Measurements from ENCODE around the gene GALNTL6. TPM values are rescaled to one million over a fixed set of nuclear protein-coding genes. Genes with fewer than 3 reads are reported as not detected.

GALNTL6 gene
- total RNA-seq, 1 experiment from 2014 or later: not detected

GRCh38 chr4:173046144-173046543 lies 1232.9 kb downstream of the GALNTL6 start:
- BruUV-seq (replicated peaks): no TSS peak
- POLR2A ChIA-PET (ENCODE audit: unreplicated experiment): no interaction called here
- intact Hi-C loops (cut with micrococcal nuclease; ENCODE audit: unreplicated experiment): no loop called here

GRCh38 chr4:173046818-173047217 lies 1233.6 kb downstream of the GALNTL6 start:
- H3K4me3 ChIP-seq: no peak overlapping the region
- ChIA-PET CTCF (no interaction called here), POLR2A (ENCODE audit: unreplicated experiment) (no interaction called here)
- no peaks in the 10 kb centered on the region for H3K79me2 ChIP-seq (ENCODE audit: low read depth)
- no peaks in the 10 kb centered on the region for H3K9me2 ChIP-seq (ENCODE audit: insufficient read depth)
- H3K4me2 ChIP-seq: no peak overlapping the region
- DNase-seq: no peak
- H3K36me3 ChIP-seq (ENCODE audit: low read depth): no peaks in the 10 kb centered on the region
- intact Hi-C loops (cut with micrococcal nuclease; ENCODE audit: unreplicated experiment): no loop called here
- no peaks in the 10 kb centered on the region for H3K27me3 ChIP-seq (ENCODE audit: insufficient read depth, low read depth)
- H2AFZ ChIP-seq: no peak overlapping the region
- no TSS peak for BruUV-seq (replicated peaks)
- H3K27ac ChIP-seq: no peak overlapping the region
- TF ChIP-seq, protein P1, sequence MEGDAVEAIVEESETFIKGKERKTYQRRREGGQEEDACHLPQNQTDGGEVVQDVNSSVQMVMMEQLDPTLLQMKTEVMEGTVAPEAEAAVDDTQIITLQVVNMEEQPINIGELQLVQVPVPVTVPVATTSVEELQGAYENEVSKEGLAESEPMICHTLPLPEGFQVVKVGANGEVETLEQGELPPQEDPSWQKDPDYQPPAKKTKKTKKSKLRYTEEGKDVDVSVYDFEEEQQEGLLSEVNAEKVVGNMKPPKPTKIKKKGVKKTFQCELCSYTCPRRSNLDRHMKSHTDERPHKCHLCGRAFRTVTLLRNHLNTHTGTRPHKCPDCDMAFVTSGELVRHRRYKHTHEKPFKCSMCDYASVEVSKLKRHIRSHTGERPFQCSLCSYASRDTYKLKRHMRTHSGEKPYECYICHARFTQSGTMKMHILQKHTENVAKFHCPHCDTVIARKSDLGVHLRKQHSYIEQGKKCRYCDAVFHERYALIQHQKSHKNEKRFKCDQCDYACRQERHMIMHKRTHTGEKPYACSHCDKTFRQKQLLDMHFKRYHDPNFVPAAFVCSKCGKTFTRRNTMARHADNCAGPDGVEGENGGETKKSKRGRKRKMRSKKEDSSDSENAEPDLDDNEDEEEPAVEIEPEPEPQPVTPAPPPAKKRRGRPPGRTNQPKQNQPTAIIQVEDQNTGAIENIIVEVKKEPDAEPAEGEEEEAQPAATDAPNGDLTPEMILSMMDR (conservative IDR thresholded peaks at IDR 0.05): no peak
- no peak for TF ChIP-seq EZH2 (IDR thresholded peaks at IDR 0.05; ENCODE audit: low read depth)
- no peaks in the 10 kb centered on the region for H3K4me1 ChIP-seq (replicated peaks; ENCODE audit: insufficient read depth)
- no peaks in the 10 kb centered on the region for H4K20me1 ChIP-seq (ENCODE audit: insufficient read depth)
- no peaks in the 10 kb centered on the region for H3F3A ChIP-seq (ENCODE audit: insufficient read depth, low read depth)
- H3K9me3 ChIP-seq (ENCODE audit: insufficient read depth, low read depth): no peaks in the 10 kb centered on the region

More at GRCh38 chr4:173046144-173046543, 1232.9 kb downstream of the GALNTL6 start:
- H3F3A ChIP-seq (ENCODE audit: insufficient read depth, low read depth): no peaks in the 10 kb centered on the region
- H3K79me2 ChIP-seq (ENCODE audit: low read depth): no peaks in the 10 kb centered on the region
- DNase-seq: no peak
- no peaks in the 10 kb centered on the region for H3K36me3 ChIP-seq (ENCODE audit: low read depth)
- no peaks in the 10 kb centered on the region for H3K9me3 ChIP-seq (ENCODE audit: insufficient read depth, low read depth)
- no peaks in the 10 kb centered on the region for H3K27me3 ChIP-seq (ENCODE audit: insufficient read depth, low read depth)
- no peak overlapping the region for H3K4me2 ChIP-seq
- H2AFZ ChIP-seq: no peak overlapping the region
- no peaks in the 10 kb centered on the region for H3K9me2 ChIP-seq (ENCODE audit: insufficient read depth)
- no peak overlapping the region for H3K27ac ChIP-seq
- TF ChIP-seq EZH2 (IDR thresholded peaks at IDR 0.05; ENCODE audit: low read depth): no peak
- TF ChIP-seq, protein P1 (conservative IDR thresholded peaks at IDR 0.05): no peak
- H4K20me1 ChIP-seq (ENCODE audit: insufficient read depth): no peaks in the 10 kb centered on the region
- H3K4me3 ChIP-seq: no peak overlapping the region
- CTCF ChIA-PET: no interaction called here
- H3K4me1 ChIP-seq (replicated peaks; ENCODE audit: insufficient read depth): no peaks in the 10 kb centered on the region

DNA sequence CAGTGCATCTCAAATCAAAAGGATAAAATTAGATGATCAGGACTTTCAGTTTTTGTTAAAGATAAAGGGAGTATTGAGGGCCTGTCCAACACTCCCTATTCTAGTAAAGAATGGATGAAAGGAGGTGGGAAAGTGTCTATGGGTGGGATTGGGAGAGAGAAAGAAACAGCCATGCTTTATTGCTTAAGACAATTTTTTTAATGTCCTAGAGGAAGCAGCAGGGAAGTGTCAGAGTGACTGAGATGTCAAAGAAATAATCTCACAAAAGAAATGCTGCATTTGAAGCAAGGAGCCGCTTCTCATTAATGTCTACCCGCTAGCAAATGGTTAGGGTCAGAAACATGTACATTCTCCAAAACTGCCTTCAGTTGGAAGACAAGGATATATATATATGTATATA lies 1238.0 kb downstream of the GALNTL6 start:
- Histone ChIP-seq H3K4me3 (no peak overlapping the region), H3K4me2 (no peak overlapping the region), H3F3A (ENCODE audit: insufficient read depth, low read depth) (no peaks in the 10 kb centered on the region), H4K20me1 (ENCODE audit: insufficient read depth) (no peaks in the 10 kb centered on the region), H3K79me2 (ENCODE audit: low read depth) (no peaks in the 10 kb centered on the region), H3K27ac (no peak overlapping the region), H2AFZ (no peak overlapping the region), H3K27me3 (ENCODE audit: insufficient read depth, low read depth) (no peaks in the 10 kb centered on the region), H3K36me3 (ENCODE audit: low read depth) (no peaks in the 10 kb centered on the region), H3K9me3 (ENCODE audit: insufficient read depth, low read depth) (no peaks in the 10 kb centered on the region), H3K4me1 (replicated peaks; ENCODE audit: insufficient read depth) (no peaks in the 10 kb centered on the region), H3K9me2 (ENCODE audit: insufficient read depth) (no peaks in the 10 kb centered on the region)
- TF ChIP-seq, protein P1 (conservative IDR thresholded peaks at IDR 0.05): no peak
- no peak for TF ChIP-seq EZH2 (IDR thresholded peaks at IDR 0.05; ENCODE audit: low read depth)
- ChIA-PET POLR2A (ENCODE audit: unreplicated experiment) (no interaction called here), CTCF (no interaction called here)
- intact Hi-C loops (cut with micrococcal nuclease; ENCODE audit: unreplicated experiment): no loop called here
- no peak for DNase-seq
- BruUV-seq (replicated peaks): no TSS peak
